K562 (cell line): Measurements from ENCODE around the gene BIRC6. TPM values are rescaled to one million over a fixed set of nuclear protein-coding genes. Genes with fewer than 3 reads are reported as not detected.

Experiments
- CBX1 ChIP-seq: sonication (generic); IDR thresholded peaks from 2 replicates; pipeline ENCODE4 v1.6.1; 2016; ENCODE audit warnings: antibody characterized with exemption, low read depth, mild to moderate bottlenecking
- CHD2 ChIP-seq: IDR thresholded peaks from 2 replicates; pipeline ENCODE4 v1.6.1; 2011; ENCODE audit warnings: low read depth, low read length
- COPS2 ChIP-seq: fragments of 450-650 bp; conservative IDR thresholded peaks from 2 replicates; pipeline ENCODE4 v1.6.1; 2016; ENCODE audit warnings: mild to moderate bottlenecking, moderate library complexity
- CREB3L1 ChIP-seq: fragments of 450-650 bp; IDR thresholded peaks from 2 replicates; pipeline ENCODE4 v1.6.1; 2014; ENCODE audit warnings: low read depth, mild to moderate bottlenecking, moderate library complexity, borderline replicate concordance
- DPF2 ChIP-seq: fragments of 450-650 bp; IDR thresholded peaks from 2 replicates; pipeline ENCODE4 v1.6.1; 2016
- ETS1 ChIP-seq: conservative IDR thresholded peaks from 2 replicates; pipeline ENCODE4 v1.6.1; 2011; ENCODE audit warnings: low read depth, mild to moderate bottlenecking, low read length; ENCODE audit not compliant: control insufficient read depth
- FOXA1 ChIP-seq: fragments of 450-650 bp; IDR thresholded peaks from 2 replicates; pipeline ENCODE4 v1.6.1; 2016; ENCODE audit warnings: mild to moderate bottlenecking, borderline replicate concordance
- HMG20B ChIP-seq: fragments of 250-450 bp; sonication (Bioruptor Pico); IDR thresholded peaks from 2 replicates; pipeline ENCODE4 v1.5.0; 2021; ENCODE audit warnings: mild to moderate bottlenecking
- HMGXB4 ChIP-seq: sonication (generic); formaldehyde crosslinking; IDR thresholded peaks from 2 replicates; pipeline ENCODE4 v1.8.1; 2023; ENCODE audit warnings: mild to moderate bottlenecking, missing genetic modification reagents
- IRF2 ChIP-seq: sonication (generic); formaldehyde crosslinking; IDR thresholded peaks from 2 replicates; pipeline ENCODE4 v1.8.1; 2022; ENCODE audit warnings: mild to moderate bottlenecking, missing genetic modification reagents
- KHSRP ChIP-seq: fragments of 450-650 bp; IDR thresholded peaks from 2 replicates; pipeline ENCODE4 v1.6.1; 2017
- KLF1 ChIP-seq: fragments of 450-650 bp; IDR thresholded peaks from 2 replicates; pipeline ENCODE4 v1.6.1; 2016; ENCODE audit warnings: missing genetic modification characterization, missing compliant biosample characterization
- MXI1 ChIP-seq: IDR thresholded peaks from 2 replicates; pipeline ENCODE4 v1.6.1; 2011; ENCODE audit warnings: low read depth, mild to moderate bottlenecking, improper control_type of control experiment, low read length
- NONO ChIP-seq, 2 experiments: fragments of 200-400 bp in 1 of 2; fragments of 450-650 bp in 1 of 2; formaldehyde crosslinking in 1 of 2; IDR thresholded peaks; 2 replicates each; pipeline ENCODE4 v1.6.1; 2017; ENCODE audit warnings: low read depth in 2 of 2, mild to moderate bottlenecking in 2 of 2, moderate library complexity in 2 of 2, low read length in 1 of 2
- PCBP2 ChIP-seq: fragments of 200-400 bp; formaldehyde crosslinking; IDR thresholded peaks from 2 replicates; pipeline ENCODE4 v1.6.1; 2018; ENCODE audit warnings: low read length, low read depth, mild to moderate bottlenecking, moderate library complexity; ENCODE audit not compliant: poor library complexity, severe bottlenecking
- POLR2AphosphoS2 ChIP-seq: IDR thresholded peaks from 2 replicates; pipeline ENCODE4 v1.6.1; 2012; ENCODE audit warnings: low read length, improper control_type of control experiment
- SRSF7 ChIP-seq: fragments of 200-400 bp; formaldehyde crosslinking; optimal IDR thresholded peaks from 2 replicates; pipeline ENCODE3; 2017; ENCODE audit warnings: mild to moderate bottlenecking, low read depth, low read length
- TBP ChIP-seq: optimal IDR thresholded peaks from 2 replicates; pipeline ENCODE3; 2011; ENCODE audit warnings: low read depth, low read length, improper control_type of control experiment
- TRIM25 ChIP-seq: fragments of 450-650 bp; IDR thresholded peaks from 2 replicates; pipeline ENCODE4 v1.7.0; 2016; ENCODE audit warnings: borderline replicate concordance
- TRIM28 ChIP-seq: fragments of 450-650 bp; IDR thresholded peaks from 2 replicates; pipeline ENCODE4 v1.6.1; 2017
- U2AF2 ChIP-seq: fragments of 200-400 bp; formaldehyde crosslinking; optimal IDR thresholded peaks from 2 replicates; pipeline ENCODE3; 2017; ENCODE audit warnings: low read depth, mild to moderate bottlenecking, low read length
- ZFP30 ChIP-seq: fragments of 250-450 bp; sonication (Bioruptor Pico); IDR thresholded peaks from 2 replicates; pipeline ENCODE4 v1.8.0; 2022; ENCODE audit warnings: moderate library complexity, mild to moderate bottlenecking, inconsistent platforms, borderline replicate concordance
- ZNF239 ChIP-seq: fragments of 250-450 bp; sonication (Bioruptor Pico); IDR thresholded peaks from 2 replicates; pipeline ENCODE4 v1.4.0; 2020; ENCODE audit warnings: mild to moderate bottlenecking
- ZNF740 ChIP-seq, 3 experiments: fragments of 200-800 bp in 1 of 3; sonication (Bioruptor generic) in 1 of 3; sonication (generic) in 1 of 3; formaldehyde crosslinking in 1 of 3; IDR thresholded peaks; 2 replicates each; pipeline versions ENCODE4 v1.6.1 to v1.8.0; 2016 to 2022; ENCODE audit warnings: mild to moderate bottlenecking in 2 of 3, missing compliant biosample characterization in 2 of 3, missing genetic modification characterization in 2 of 3, missing genetic modification reagents in 1 of 3
- polyA plus RNA-seq, 8 experiments: library from polyadenylated mRNA; depleted of rRNA in 4 of 8; stranded (reverse) in 5 of 8; unstranded in 3 of 8; fragments of >200 nt; fragmentation: Nextera tagmentation in 2 of 8; fragmentation: Illumina TruSeq in 1 of 8; extraction: Ambion mirVana in 2 of 8; extraction: Trizol in 1 of 8; gene quantifications; 2 replicates each; pipeline versions ENCODE4 v1.2.1 to v1.2.3, GENCODE V29; 2011 to 2014; ENCODE audit warnings: inconsistent platforms in 1 of 8, missing spikeins in 1 of 8
- total RNA-seq, 7 experiments: library from RNA; depleted of rRNA in 6 of 7; stranded (reverse); fragments of >200 nt in 6 of 7; fragmentation: Illumina TruSeq in 2 of 7; extraction: Trizol in 2 of 7; gene quantifications; 2 replicates each; pipeline versions ENCODE4 v1.2.1 to v1.2.3, GENCODE V29; 2011 to 2021; ENCODE audit warnings: low replicate concordance in 1 of 7

BIRC6 gene
- total and polyA plus RNA-seq, 9 of the 15 experiments (the other 6 are each of a cell fraction or from before 2014, with no cell fraction given): 18.8 to 110 (median 49.8) TPM

GRCh38 chr2:32358111-32358482 is 1.3 kb downstream of the BIRC6 start (continued):
- TF ChIP-seq ZFP30 (CRISPR knock-in tag): no peak
- TF ChIP-seq TBP: no peak
- TF ChIP-seq KHSRP: no peak
- no peak for TF ChIP-seq U2AF2
- no peak for TF ChIP-seq POLR2AphosphoS2
- no peak for TF ChIP-seq ZNF239
- no peak for TF ChIP-seq HMGXB4 (CRISPR knock-in tag)
- TF ChIP-seq COPS2: no peak
- TF ChIP-seq TRIM25: no peak
- TF ChIP-seq PCBP2: no peak
- no peak for TF ChIP-seq HMG20B (CRISPR knock-in tag)
- TF ChIP-seq KLF1 (tag): no peak
- no peak for TF ChIP-seq FOXA1
- no peak for TF ChIP-seq CREB3L1
- TF ChIP-seq ZNF740 (CRISPR knock-in tag; IDR thresholded peaks at IDR 0.05): no peak
- TF ChIP-seq ZNF740 (tag; IDR thresholded peaks at IDR 0.05): 0 out of 4 replicates have a peak, but pooled peaks of 1 of the 2 experiments have one; percentile 35
- no peak for TF ChIP-seq CBX1
- TF ChIP-seq IRF2: no peak
- TF ChIP-seq MXI1: no peak
- no peak for TF ChIP-seq TRIM28
- peak; percentile 39; the same call in 1 of the 2 replicates for TF ChIP-seq CHD2
- no peak for TF ChIP-seq ETS1
- no peak for TF ChIP-seq DPF2
- no peak for TF ChIP-seq SRSF7
- no peak for TF ChIP-seq NONO (IDR thresholded peaks at IDR 0.05; ENCODE audit: low read depth in 2 of 2, low read length in 1 of 2)
